Adrenal gland (tissue), 12 donors: ENCODE measurements around the gene RNF220. TPM values are rescaled to one million over a fixed set of nuclear protein-coding genes. Genes with fewer than 3 reads are reported as not detected.

Experiments
- DNase-seq, 7 donors: peaks; one replicate each; pipeline ENCODE4 v3.0.0-alpha.2; 2019 to 2020
- H3K27ac ChIP-seq, 5 donors: fragments of 200-600 bp; sonication (generic) in 4 of 5; 1 replicate in 3 of 5; 2 replicates in 2 of 5; pipeline versions ENCODE4 v1.5.1 to v1.8.0; 2016 to 2020; ENCODE audit warnings: mild to moderate bottlenecking in 1 of 5
- H3K27me3 ChIP-seq: fragments of 200-600 bp; 2 replicates; pipeline ENCODE4 v1.8.0; 2021
- H3K36me3 ChIP-seq, 2 donors: fragments of 200-600 bp; replicated peaks in 1 of 2; 1 replicate in 1 of 2; 2 replicates in 1 of 2; pipeline versions ENCODE4 v1.5.1 to v1.8.0; 2018 to 2022
- H3K4me1 ChIP-seq, 2 donors: fragments of 200-600 bp; replicated peaks in 1 of 2; 1 replicate in 1 of 2; 2 replicates in 1 of 2; pipeline versions ENCODE4 v1.5.1 to v1.8.0; 2018 to 2021
- H3K4me3 ChIP-seq, 4 donors: fragments of 200-600 bp; sonication (generic) in 3 of 4; one replicate each; pipeline ENCODE4 v1.5.1; 2016 to 2018
- H3K9me3 ChIP-seq, 3 donors: fragments of 200-600 bp; sonication (generic) in 1 of 3; replicated peaks in 1 of 3; 1 replicate in 2 of 3; 2 replicates in 1 of 3; pipeline versions ENCODE4 v1.5.1 to v1.8.0; 2016 to 2021
- CTCF ChIP-seq, 6 experiments: fragments of 450-650 bp in 4 of 6; fragments of 200-600 bp in 2 of 6; sonication (generic) in 1 of 6; IDR thresholded peaks; 1 replicate in 5 of 6; 2 replicates in 1 of 6; pipeline versions ENCODE4 v1.5.1 to v1.8.0; 2016 to 2021; ENCODE audit warnings: antibody characterized with exemption in 6 of 6, mild to moderate bottlenecking in 2 of 6, moderate library complexity in 1 of 6
- POLR2A ChIP-seq, 2 donors: fragments of 450-650 bp; IDR thresholded peaks; one replicate each; pipeline ENCODE4 v1.6.1; 2017; ENCODE audit warnings: antibody characterized with exemption in 2 of 2, mild to moderate bottlenecking in 2 of 2, moderate library complexity in 1 of 2
- WGBS, 4 donors: extraction: QIAGEN DNeasy Blood & Tissue Kit in 2 of 4; methylation state at CpG; one replicate each; pipeline versions ENCODE4 v1.1.5 to v1.1.7; 2013 to 2017; 5-methylcytosine and 5-hydroxymethylcytosine counted together
- intact Hi-C, 2 donors: fragments of 100-400 bp; cut with DNase I; formaldehyde crosslinking; loops; one replicate each; pipeline versions ENCODE4 v1.14.1 to v1.15.0; 2022 to 2023
- polyA plus RNA-seq, 3 donors: library from polyadenylated mRNA; stranded (reverse); fragments of 200-250 nt in 2 of 3; fragments of 350-450 nt in 1 of 3; fragmentation: Illumina TruSeq in 1 of 3; extraction: RNeasy Lipid Tissue Mini Kit (QIAGEN cat#74804) in 1 of 3; gene quantifications; one replicate each; pipeline ENCODE4 v1.2.3, GENCODE V29; 2013 to 2014
- total RNA-seq, 9 donors: library from RNA; depleted of rRNA in 4 of 9; stranded (reverse); fragments of >200 nt in 4 of 9; fragments of 120-200 nt in 1 of 9; fragmentation: NEBNext Ultra II Directional in 1 of 9; extraction: Animal tissue kit (Norgen Biotek cat#: 25700) in 1 of 9; gene quantifications; one replicate each; pipeline versions ENCODE4 v1.1.0 to v1.2.4, GENCODE V29; 2013 to 2023
- donor health status: healthy with polysubstance abuse.
- donor health status: Bipolar disorder and iron deficiency.
- donor health status: DM: yes; HTN: yes; CAD: no.
- donor health status: DM: no; HTN: no; CAD: no.
- donor health status: DM: no; HTN: no; CAD: no.
- donor health status: DM: yes; HTN: yes; CAD: no.

RNF220 gene
- total and polyA plus RNA-seq, 12 donors, result 36.3 to 150 (median 66.5) TPM

- TF ChIP-seq POLR2A (IDR thresholded peaks at IDR 0.05) (no peak), CTCF (IDR thresholded peaks at IDR 0.05) (no peak)
- Histone ChIP-seq H3K4me1 (peaks cover 4 to 19% of the 10 kb centered on the region in 2 donors), H3K9me3 (no peaks in the 10 kb centered on the region), H3K27ac (no peak overlapping the region), H3K27me3 (no peaks in the 10 kb centered on the region), H3K4me3 (no peak overlapping the region), H3K36me3 (no peaks in the 10 kb centered on the region)
- WGBS, 4 donors, result 86 to 95% (median 90%) methylated on average over 14 of the region's 14 CpGs
- DNase-seq, result peak in 1 of 7 donors; percentile 9
- intact Hi-C loops, result no loop called here
Measured at GRCh38 chr1:44681905-44682882, 277.1 kb downstream of the RNF220 start.

- H3K4me3 ChIP-seq, result no peak overlapping the region
- H3K27ac ChIP-seq, result no peak overlapping the region
- H3K27me3 ChIP-seq, result no peaks in the 10 kb centered on the region
- H3K4me1 ChIP-seq, result peaks cover 0 to 13% of the 10 kb centered on the region in 2 donors
- H3K9me3 ChIP-seq, result no peaks in the 10 kb centered on the region
- H3K36me3 ChIP-seq, result no peaks in the 10 kb centered on the region
- TF ChIP-seq POLR2A (IDR thresholded peaks at IDR 0.05), result no peak
- 91 to 95% (median 94%) methylated on average over 3 of the region's 3 CpGs for WGBS, 4 donors
- intact Hi-C loops, result no loop called here
- peak in 1 of 7 donors; percentile 10 for DNase-seq
Measured at GRCh38 chr1:44682883-44683265, 277.8 kb downstream of the RNF220 start.

- Histone ChIP-seq H3K27me3 (no peaks in the 10 kb centered on the region), H3K9me3 (no peaks in the 10 kb centered on the region), H3K4me1 (no peaks in the 10 kb centered on the region), H3K27ac (no peak overlapping the region), H3K36me3 (no peaks in the 10 kb centered on the region), H3K4me3 (no peak overlapping the region)
- 67 to 90% (median 83%) methylated on average over 1 of the region's 1 CpG; no CpG with 5 or more reads in 1 of the 4 donors for WGBS, 4 donors
- peak in 1 of 7 donors; percentile 8 for DNase-seq
- TF ChIP-seq CTCF (IDR thresholded peaks at IDR 0.05) (no peak), POLR2A (IDR thresholded peaks at IDR 0.05) (no peak)
- intact Hi-C loops, result no loop called here
Measured at GRCh38 chr1:44684525-44684924, 279.5 kb downstream of the RNF220 start.

GRCh38 chr1:44685218-44685617 is 280.2 kb downstream of the RNF220 start:
- intact Hi-C loops, result no loop called here
- TF ChIP-seq CTCF (IDR thresholded peaks at IDR 0.05), result no peak
- no peak for TF ChIP-seq POLR2A (IDR thresholded peaks at IDR 0.05)
- H3K27ac ChIP-seq, result no peak overlapping the region
- H3K27me3 ChIP-seq, result no peaks in the 10 kb centered on the region
- H3K4me3 ChIP-seq, result no peak overlapping the region
- no peaks in the 10 kb centered on the region for H3K36me3 ChIP-seq
- H3K9me3 ChIP-seq, result no peaks in the 10 kb centered on the region
- peak in 1 of 7 donors; percentile 11 for DNase-seq
- no peaks in the 10 kb centered on the region for H3K4me1 ChIP-seq
- 85 to 98% (median 94%) methylated on average over 4 of the region's 4 CpGs for WGBS, 4 donors
